HL-60 (cell line): ENCODE data around the gene CTNNA3.

ENCODE experiments used
- DNase-seq, 2 experiments: peaks; one replicate each; pipeline ENCODE4 v3.0.0-alpha.2; 2010 to 2020; ENCODE audit warnings: low read depth in 1 of 2, low spot score in 1 of 2
- H3K27ac ChIP-seq: fragments of 250-450 bp; sonication (Bioruptor Pico); replicated peaks from 2 replicates; pipeline ENCODE4 v1.5.1; 2020; ENCODE audit warnings: mild to moderate bottlenecking, moderate library complexity
- H3K27me3 ChIP-seq: fragments of 250-450 bp; sonication (Bioruptor Pico); 2 replicates; pipeline ENCODE4 v1.5.1; 2021; ENCODE audit warnings: mild to moderate bottlenecking, moderate library complexity; ENCODE audit not compliant: insufficient read depth, poor library complexity, severe bottlenecking
- H3K4me3 ChIP-seq: replicated peaks from 2 replicates; pipeline ENCODE4 v1.5.1; 2011; ENCODE audit warnings: mild to moderate bottlenecking, control low read depth, low read length; ENCODE audit not compliant: insufficient read depth
- GABPA ChIP-seq: IDR thresholded peaks from 2 replicates; pipeline ENCODE4 v1.6.1; 2012; ENCODE audit warnings: low read depth
- POLR2AphosphoS5 ChIP-seq: IDR thresholded peaks from 2 replicates; pipeline ENCODE4 v1.6.1; 2012; ENCODE audit warnings: low read depth
- SPI1 ChIP-seq: IDR thresholded peaks from 2 replicates; pipeline ENCODE4 v1.6.1; 2012; ENCODE audit warnings: low read depth, mild to moderate bottlenecking, borderline replicate concordance
- TF ChIP-seq, protein P1 (sequence below): IDR thresholded peaks from one replicate; pipeline ENCODE4 v1.5.1; 2011; ENCODE audit warnings: low read length, control low read depth, inconsistent platforms; ENCODE audit not compliant: insufficient read depth
- TF ChIP-seq, protein P2 (sequence below): IDR thresholded peaks from 2 replicates; pipeline ENCODE4 v1.6.1; 2012; ENCODE audit warnings: low read depth; ENCODE audit not compliant: insufficient replicate concordance

The CTNNA3 gene

DNA sequence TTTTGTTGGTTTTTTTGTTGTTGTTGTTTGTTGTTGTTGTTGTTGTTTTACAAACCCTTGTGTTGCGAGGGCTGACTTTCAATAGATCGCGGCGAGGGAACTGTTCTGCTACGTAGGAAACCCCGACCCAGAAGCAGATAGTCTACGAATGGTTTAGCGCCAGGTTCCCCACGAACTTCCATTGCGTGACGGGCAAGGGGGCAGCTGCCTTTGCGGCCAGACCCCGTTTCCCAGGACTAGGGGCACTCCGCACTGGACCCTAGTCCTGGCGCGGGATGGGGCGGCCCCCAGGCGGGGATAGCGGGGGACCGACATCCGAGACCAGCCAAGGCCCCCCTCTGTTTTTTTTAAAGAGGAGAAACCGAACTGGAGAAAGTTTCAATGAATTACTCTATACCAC is 650.6 kb downstream of the CTNNA3 start:
- TF ChIP-seq SPI1 (no peak), GABPA (no peak)
- TF ChIP-seq, protein P1, sequence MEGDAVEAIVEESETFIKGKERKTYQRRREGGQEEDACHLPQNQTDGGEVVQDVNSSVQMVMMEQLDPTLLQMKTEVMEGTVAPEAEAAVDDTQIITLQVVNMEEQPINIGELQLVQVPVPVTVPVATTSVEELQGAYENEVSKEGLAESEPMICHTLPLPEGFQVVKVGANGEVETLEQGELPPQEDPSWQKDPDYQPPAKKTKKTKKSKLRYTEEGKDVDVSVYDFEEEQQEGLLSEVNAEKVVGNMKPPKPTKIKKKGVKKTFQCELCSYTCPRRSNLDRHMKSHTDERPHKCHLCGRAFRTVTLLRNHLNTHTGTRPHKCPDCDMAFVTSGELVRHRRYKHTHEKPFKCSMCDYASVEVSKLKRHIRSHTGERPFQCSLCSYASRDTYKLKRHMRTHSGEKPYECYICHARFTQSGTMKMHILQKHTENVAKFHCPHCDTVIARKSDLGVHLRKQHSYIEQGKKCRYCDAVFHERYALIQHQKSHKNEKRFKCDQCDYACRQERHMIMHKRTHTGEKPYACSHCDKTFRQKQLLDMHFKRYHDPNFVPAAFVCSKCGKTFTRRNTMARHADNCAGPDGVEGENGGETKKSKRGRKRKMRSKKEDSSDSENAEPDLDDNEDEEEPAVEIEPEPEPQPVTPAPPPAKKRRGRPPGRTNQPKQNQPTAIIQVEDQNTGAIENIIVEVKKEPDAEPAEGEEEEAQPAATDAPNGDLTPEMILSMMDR: no peak
- no peak for DNase-seq
- no peak overlapping the region for H3K4me3 ChIP-seq
- no peak overlapping the region for H3K27ac ChIP-seq
- H3K27me3 ChIP-seq: no peaks in the 10 kb centered on the region

- no peak overlapping the region for H3K4me3 ChIP-seq
- TF ChIP-seq POLR2AphosphoS5 (no peak), GABPA (no peak), SPI1 (no peak)
- TF ChIP-seq, protein P1: no peak
- TF ChIP-seq, protein P2, sequence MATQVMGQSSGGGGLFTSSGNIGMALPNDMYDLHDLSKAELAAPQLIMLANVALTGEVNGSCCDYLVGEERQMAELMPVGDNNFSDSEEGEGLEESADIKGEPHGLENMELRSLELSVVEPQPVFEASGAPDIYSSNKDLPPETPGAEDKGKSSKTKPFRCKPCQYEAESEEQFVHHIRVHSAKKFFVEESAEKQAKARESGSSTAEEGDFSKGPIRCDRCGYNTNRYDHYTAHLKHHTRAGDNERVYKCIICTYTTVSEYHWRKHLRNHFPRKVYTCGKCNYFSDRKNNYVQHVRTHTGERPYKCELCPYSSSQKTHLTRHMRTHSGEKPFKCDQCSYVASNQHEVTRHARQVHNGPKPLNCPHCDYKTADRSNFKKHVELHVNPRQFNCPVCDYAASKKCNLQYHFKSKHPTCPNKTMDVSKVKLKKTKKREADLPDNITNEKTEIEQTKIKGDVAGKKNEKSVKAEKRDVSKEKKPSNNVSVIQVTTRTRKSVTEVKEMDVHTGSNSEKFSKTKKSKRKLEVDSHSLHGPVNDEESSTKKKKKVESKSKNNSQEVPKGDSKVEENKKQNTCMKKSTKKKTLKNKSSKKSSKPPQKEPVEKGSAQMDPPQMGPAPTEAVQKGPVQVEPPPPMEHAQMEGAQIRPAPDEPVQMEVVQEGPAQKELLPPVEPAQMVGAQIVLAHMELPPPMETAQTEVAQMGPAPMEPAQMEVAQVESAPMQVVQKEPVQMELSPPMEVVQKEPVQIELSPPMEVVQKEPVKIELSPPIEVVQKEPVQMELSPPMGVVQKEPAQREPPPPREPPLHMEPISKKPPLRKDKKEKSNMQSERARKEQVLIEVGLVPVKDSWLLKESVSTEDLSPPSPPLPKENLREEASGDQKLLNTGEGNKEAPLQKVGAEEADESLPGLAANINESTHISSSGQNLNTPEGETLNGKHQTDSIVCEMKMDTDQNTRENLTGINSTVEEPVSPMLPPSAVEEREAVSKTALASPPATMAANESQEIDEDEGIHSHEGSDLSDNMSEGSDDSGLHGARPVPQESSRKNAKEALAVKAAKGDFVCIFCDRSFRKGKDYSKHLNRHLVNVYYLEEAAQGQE: no peak
- H3K27ac ChIP-seq: no peak overlapping the region
- H3K27me3 ChIP-seq: no peaks in the 10 kb centered on the region
- no peak for DNase-seq
These were observed 653.0 kb downstream of the CTNNA3 start for GRCh38 chr10:67043041-67043440.

DNA sequence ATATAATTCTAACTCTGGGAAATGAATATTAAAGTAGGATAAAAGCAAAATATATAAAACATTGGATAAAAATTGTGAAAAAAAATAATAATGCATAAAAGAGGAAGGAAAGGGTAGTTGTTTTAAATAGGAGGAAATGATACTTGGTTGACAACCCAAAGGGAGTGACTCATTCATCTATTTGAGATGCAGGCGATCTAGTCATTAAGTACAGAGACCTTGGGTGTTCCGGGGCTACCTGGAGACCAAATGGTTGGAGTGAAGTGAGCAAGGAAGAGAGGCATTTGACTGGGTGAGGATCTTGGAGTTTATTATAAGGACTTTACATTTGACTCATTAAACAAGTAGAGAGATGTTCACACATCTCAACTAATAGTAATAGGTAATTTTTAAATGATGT is 659.2 kb downstream of the CTNNA3 start:
- H3K4me3 ChIP-seq: no peak overlapping the region

More for the DNA sequence above, 659.2 kb downstream of the CTNNA3 start:
- Histone ChIP-seq H3K27me3 (no peaks in the 10 kb centered on the region), H3K27ac (no peak overlapping the region)
- DNase-seq: no peak
- TF ChIP-seq, protein P2: no peak
- TF ChIP-seq, protein P1: no peak
- TF ChIP-seq SPI1 (no peak), GABPA (no peak), POLR2AphosphoS5 (no peak)
